GM12892 (cell line): ENCODE results near the gene CNGA4.

ENCODE experiments used
- DNase-seq: peaks from one replicate; pipeline ENCODE4 v3.0.0; 2011; ENCODE audit not compliant: insufficient read length
- FAIRE-seq: peaks from 2 replicates; lab custom pipeline; 2011; peaks lifted over from hg19 to GRCh38; lab: Jason Lieb, UNC
- POLR2A ChIP-seq: IDR thresholded peaks from 2 replicates; pipeline ENCODE4 v1.6.1; 2011; ENCODE audit warnings: low read depth, low read length, control low read depth
- POLR2AphosphoS5 ChIP-seq: IDR thresholded peaks from 2 replicates; pipeline ENCODE4 v1.6.1; 2011; ENCODE audit warnings: low read depth, low read length, control low read depth
- TAF1 ChIP-seq: IDR thresholded peaks from 2 replicates; pipeline ENCODE4 v1.6.1; 2011; ENCODE audit warnings: low read depth, mild to moderate bottlenecking, control low read depth, low read length, borderline replicate concordance

The CNGA4 gene

GRCh38 chr11:6249770-6250555 lies 11.1 kb downstream of the CNGA4 start:
- TF ChIP-seq POLR2AphosphoS5, result no peak
- no peak for TF ChIP-seq POLR2A
- no peak for TF ChIP-seq TAF1
- FAIRE-seq (no peak), DNase-seq (no peak)

DNA sequence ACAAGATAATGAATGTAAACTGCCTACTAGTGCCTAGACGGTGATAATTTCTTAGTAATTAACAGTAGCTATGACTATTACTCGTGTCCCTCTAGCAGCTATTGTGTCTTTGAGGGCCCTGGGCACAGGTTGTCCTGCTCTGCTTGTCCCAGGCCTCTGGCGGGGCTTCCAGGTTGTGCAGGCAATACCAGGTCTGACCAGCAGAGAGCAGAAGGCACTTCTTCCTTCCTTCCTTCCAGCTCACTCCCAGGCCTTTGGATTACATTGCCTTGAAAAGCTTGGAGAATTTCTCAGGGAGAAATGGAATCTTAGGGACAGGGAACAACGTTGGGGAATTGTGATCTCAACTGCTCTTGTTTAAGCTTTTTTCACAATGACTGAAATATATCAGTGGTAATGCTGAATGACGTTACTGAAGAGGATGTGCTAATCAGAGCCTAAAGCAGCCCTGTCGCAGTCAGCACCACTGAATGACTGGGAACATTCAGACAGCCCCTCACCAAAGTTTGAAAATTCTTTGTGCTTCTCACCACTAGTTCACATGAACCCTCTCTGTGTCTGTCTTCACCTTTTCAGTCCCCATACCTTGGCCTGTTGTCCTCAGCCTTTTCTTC lies 12.3 kb downstream of the CNGA4 start:
- no peak for TF ChIP-seq POLR2AphosphoS5
- TF ChIP-seq POLR2A, result no peak
- TF ChIP-seq TAF1, result no peak
- DNase-seq (peak; percentile 56), FAIRE-seq (peak; percentile 70)

GRCh38 chr11:6251990-6252473 lies 13.1 kb downstream of the CNGA4 start:
- TF ChIP-seq TAF1 (no peak), POLR2A (no peak), POLR2AphosphoS5 (no peak)
- FAIRE-seq (peak; percentile 38), DNase-seq (no peak)

GRCh38 chr11:6253197-6253596 lies 14.3 kb downstream of the CNGA4 start:
- DNase-seq (no peak), FAIRE-seq (no peak)
- no peak for TF ChIP-seq POLR2AphosphoS5
- no peak for TF ChIP-seq POLR2A
- TF ChIP-seq TAF1, result no peak

- TF ChIP-seq POLR2AphosphoS5 (no peak), TAF1 (no peak), POLR2A (no peak)
- no peak for DNase-seq
- FAIRE-seq, result no peak
Measured at GRCh38 chr11:6258141-6258540, 19.3 kb downstream of the CNGA4 start.

GRCh38 chr11:6258571-6259081 lies 19.7 kb downstream of the CNGA4 start:
- DNase-seq (no peak), FAIRE-seq (no peak)
- TF ChIP-seq POLR2AphosphoS5, result no peak
- no peak for TF ChIP-seq POLR2A
- no peak for TF ChIP-seq TAF1

- no peak for FAIRE-seq
- TF ChIP-seq POLR2A (no peak), TAF1 (no peak), POLR2AphosphoS5 (no peak)
- DNase-seq, result no peak
Measured at GRCh38 chr11:6260207-6260726, 21.4 kb downstream of the CNGA4 start.

GRCh38 chr11:6263662-6264061 lies 24.8 kb downstream of the CNGA4 start:
- TF ChIP-seq POLR2A, result no peak
- no peak for TF ChIP-seq TAF1
- no peak for TF ChIP-seq POLR2AphosphoS5
- DNase-seq, result no peak
- no peak for FAIRE-seq

DNA sequence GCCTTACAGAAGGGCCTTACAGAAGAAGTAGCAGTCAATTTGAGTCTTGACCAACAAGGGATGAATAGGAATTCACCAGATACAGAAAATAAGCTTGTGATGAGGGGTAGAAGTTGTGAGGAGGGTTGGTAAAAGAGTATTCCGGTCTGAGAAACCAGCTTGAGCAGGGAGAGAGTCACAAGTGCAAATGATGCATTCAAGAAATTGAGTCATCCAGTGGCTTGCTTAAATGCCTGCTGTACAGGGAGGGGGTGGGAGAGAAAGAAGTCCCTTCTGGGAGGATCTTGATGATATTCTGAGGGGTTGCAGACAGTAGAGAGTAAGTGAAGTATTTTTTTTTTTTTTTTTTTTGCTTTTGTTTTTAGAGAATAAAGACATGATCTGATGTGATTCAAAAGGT lies 29.9 kb downstream of the CNGA4 start:
- no peak for DNase-seq
- TF ChIP-seq TAF1 (no peak), POLR2A (no peak), POLR2AphosphoS5 (no peak)
- no peak for FAIRE-seq

DNA sequence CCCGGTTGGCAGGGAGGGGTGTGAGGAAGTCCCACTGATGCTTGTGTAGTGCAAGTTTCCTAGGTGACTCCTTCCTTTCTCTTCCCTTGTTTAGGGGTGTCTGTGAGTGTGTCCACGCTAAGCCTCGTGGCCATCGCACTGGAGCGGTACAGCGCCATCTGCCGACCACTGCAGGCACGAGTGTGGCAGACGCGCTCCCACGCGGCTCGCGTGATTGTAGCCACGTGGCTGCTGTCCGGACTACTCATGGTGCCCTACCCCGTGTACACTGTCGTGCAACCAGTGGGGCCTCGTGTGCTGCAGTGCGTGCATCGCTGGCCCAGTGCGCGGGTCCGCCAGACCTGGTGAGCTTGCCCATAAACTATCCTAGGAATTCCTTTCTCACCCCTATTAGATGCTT lies 31.1 kb downstream of the CNGA4 start:
- TF ChIP-seq TAF1 (no peak), POLR2AphosphoS5 (no peak), POLR2A (no peak)
- FAIRE-seq, result no peak
- no peak for DNase-seq

DNA sequence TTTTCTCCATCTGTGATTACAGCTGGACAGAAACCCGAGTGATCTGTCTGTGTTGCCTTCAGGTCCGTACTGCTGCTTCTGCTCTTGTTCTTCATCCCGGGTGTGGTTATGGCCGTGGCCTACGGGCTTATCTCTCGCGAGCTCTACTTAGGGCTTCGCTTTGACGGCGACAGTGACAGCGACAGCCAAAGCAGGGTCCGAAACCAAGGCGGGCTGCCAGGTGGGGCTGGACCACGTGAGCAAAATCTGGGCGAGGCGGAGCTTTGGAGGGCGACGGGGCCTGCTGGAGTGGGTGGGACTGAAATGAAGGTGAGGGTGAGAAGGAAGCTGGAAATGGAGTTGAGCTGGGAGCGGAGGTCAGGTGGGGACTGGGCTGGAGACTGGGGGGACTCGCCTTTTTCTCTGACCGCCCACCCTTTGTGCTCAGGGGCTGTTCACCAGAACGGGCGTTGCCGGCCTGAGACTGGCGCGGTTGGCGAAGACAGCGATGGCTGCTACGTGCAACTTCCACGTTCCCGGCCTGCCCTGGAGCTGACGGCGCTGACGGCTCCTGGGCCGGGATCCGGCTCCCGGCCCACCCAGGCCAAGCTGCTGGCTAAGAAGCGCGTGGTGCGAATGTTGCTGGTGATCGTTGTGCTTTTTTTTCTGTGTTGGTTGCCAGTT lies 31.8 kb downstream of the CNGA4 start:
- TF ChIP-seq POLR2A (no peak), POLR2AphosphoS5 (no peak), TAF1 (no peak)
- FAIRE-seq, result no peak
- no peak for DNase-seq
